Astrocyte (in vitro differentiated cells and primary cell): ENCODE data around the gene TST. TPM values are rescaled to one million over a fixed set of nuclear protein-coding genes. Genes with fewer than 3 reads are reported as not detected.
A peak's percentile ranks its signal among the peaks of the same experiment; 100 is the strongest.

Source experiments
- DNase-seq: peaks from one replicate; pipeline ENCODE4 v3.0.0-alpha.2; 2010; ENCODE audit warnings: low read depth
- FAIRE-seq: peaks from 2 replicates; lab custom pipeline; 2011; peaks lifted over from hg19 to GRCh38; lab: Jason Lieb, UNC
- H2AFZ ChIP-seq: 2 replicates; pipeline ENCODE4 v1.6.0; 2012; ENCODE audit warnings: low read depth, low read length, inconsistent platforms
- H3K27ac ChIP-seq: 2 replicates; pipeline ENCODE4 v1.5.1; 2011; ENCODE audit warnings: low read depth, low read length, inconsistent platforms
- H3K27me3 ChIP-seq: 2 replicates; pipeline ENCODE4 v1.6.0; 2011; ENCODE audit warnings: low read length, inconsistent platforms; ENCODE audit not compliant: insufficient read depth
- H3K36me3 ChIP-seq: 2 replicates; pipeline ENCODE4 v1.5.1; 2011; ENCODE audit warnings: low read length, inconsistent platforms; ENCODE audit not compliant: insufficient read depth
- H3K4me1 ChIP-seq: 2 replicates; pipeline ENCODE4 v1.5.1; 2011; ENCODE audit warnings: low read length, inconsistent platforms; ENCODE audit not compliant: insufficient read depth
- H3K4me2 ChIP-seq: 2 replicates; pipeline ENCODE4 v1.6.0; 2012; ENCODE audit warnings: low read length, inconsistent platforms
- H3K4me3 ChIP-seq: 2 replicates; pipeline ENCODE4 v1.5.1; 2011; ENCODE audit warnings: low read depth, mild to moderate bottlenecking, low read length, inconsistent platforms; ENCODE audit not compliant: insufficient read depth
- H3K79me2 ChIP-seq: 2 replicates; pipeline ENCODE4 v1.6.0; 2012; ENCODE audit warnings: mild to moderate bottlenecking, low read length, inconsistent platforms; ENCODE audit not compliant: insufficient read depth
- H3K9ac ChIP-seq: 2 replicates; pipeline ENCODE4 v1.6.0; 2012; ENCODE audit warnings: mild to moderate bottlenecking, low read length, inconsistent platforms
- H3K9me3 ChIP-seq: 2 replicates; pipeline ENCODE4 v1.5.1; 2012; ENCODE audit warnings: low read depth, mild to moderate bottlenecking, low read length, inconsistent platforms; ENCODE audit not compliant: insufficient read depth
- H4K20me1 ChIP-seq: 2 replicates; pipeline ENCODE4 v1.6.0; 2012; ENCODE audit warnings: low read length, inconsistent platforms; ENCODE audit not compliant: insufficient read depth
- H3K27ac Mint-ChIP-seq: one replicate; pipeline ENCODE4 v1.8.0; 2021; ENCODE audit warnings: mild to moderate bottlenecking, mixed read lengths; ENCODE audit not compliant: unreplicated experiment
- H3K27me3 Mint-ChIP-seq: one replicate; pipeline ENCODE4 v1.8.0; 2021; ENCODE audit warnings: low read depth, mixed read lengths; ENCODE audit not compliant: unreplicated experiment
- H3K36me3 Mint-ChIP-seq: one replicate; pipeline ENCODE4 v1.8.0; 2021; ENCODE audit warnings: low read depth, mixed read lengths; ENCODE audit not compliant: unreplicated experiment
- H3K4me1 Mint-ChIP-seq: one replicate; pipeline ENCODE4 v1.8.0; 2021; ENCODE audit warnings: low read depth, mixed read lengths; ENCODE audit not compliant: unreplicated experiment
- H3K4me3 Mint-ChIP-seq: one replicate; pipeline ENCODE4 v1.8.0; 2021; ENCODE audit warnings: mild to moderate bottlenecking, moderate library complexity, mixed read lengths; ENCODE audit not compliant: unreplicated experiment
- H3K9me3 Mint-ChIP-seq: one replicate; pipeline ENCODE4 v1.8.0; 2021; ENCODE audit warnings: mild to moderate bottlenecking, mixed read lengths; ENCODE audit not compliant: unreplicated experiment
- EZH2 ChIP-seq: IDR thresholded peaks from 2 replicates; pipeline ENCODE4 v1.6.1; 2012; ENCODE audit warnings: mild to moderate bottlenecking, low read length, inconsistent platforms; ENCODE audit not compliant: insufficient read depth
- total RNA-seq: library from RNA; stranded (reverse); gene quantifications from 2 replicates; pipeline ENCODE4 v1.2.1, GENCODE V29; 2021
- TF ChIP-seq, protein P1 (sequence below): IDR thresholded peaks from 2 replicates; pipeline ENCODE4 v1.5.1; 2011; ENCODE audit warnings: low read depth, mild to moderate bottlenecking, inconsistent platforms, low read length, moderate library complexity; ENCODE audit not compliant: insufficient read depth

Gene TST
- total RNA-seq, 1 donor from 2014 or later, result 32.2 TPM

DNA sequence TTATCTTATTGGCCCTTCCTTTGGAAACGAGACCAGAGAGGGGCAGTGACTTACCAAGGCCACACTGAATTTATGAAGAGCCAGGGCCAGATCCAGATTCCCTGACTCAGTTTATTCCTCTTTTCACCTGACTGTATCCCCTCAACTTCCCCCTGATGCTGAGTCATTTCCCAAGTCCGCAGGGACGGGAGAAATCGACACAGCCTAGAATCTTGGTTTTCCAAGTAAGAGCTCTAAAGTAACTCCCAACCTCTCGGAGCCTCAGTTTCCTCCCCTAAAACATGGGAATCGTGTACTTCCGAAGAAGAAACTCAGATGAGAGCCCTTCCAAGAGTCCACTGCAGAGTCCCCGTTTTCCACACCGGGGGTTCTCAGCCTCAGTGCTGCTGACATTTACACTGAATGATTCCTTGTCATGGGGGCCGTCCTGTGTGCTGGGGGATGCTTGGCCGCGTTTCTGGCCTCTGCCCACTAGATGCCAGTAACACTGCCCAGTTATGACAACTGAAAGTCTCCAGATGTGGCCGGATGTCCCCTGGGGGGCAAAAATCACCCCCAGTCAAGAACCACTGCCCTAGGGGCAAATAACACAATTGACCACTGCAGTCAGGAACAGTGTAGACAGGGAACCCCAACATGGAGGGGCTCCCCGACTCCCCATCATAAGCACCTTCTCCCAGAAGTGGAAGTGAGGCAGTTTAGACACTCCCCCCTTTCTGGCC is 11.5 kb upstream of the TST start:
- no peak overlapping the region for H3K4me3 ChIP-seq
- peaks cover 3% of the 10 kb centered on the region for H3K36me3 ChIP-seq
- FAIRE-seq, result no peak
- Mint-ChIP-seq H3K27me3 (peaks cover 3% of the 10 kb centered on the region), H3K4me1 (peaks cover 12% of the 10 kb centered on the region), H3K9me3 (no peaks in the 10 kb centered on the region), H3K4me3 (peak overlapping the region; percentile 27), H3K27ac (no peak overlapping the region), H3K36me3 (peaks cover 5% of the 10 kb centered on the region)
- peaks cover 21% of the 10 kb centered on the region for H4K20me1 ChIP-seq
- no peak overlapping the region for H3K9ac ChIP-seq
- no peak overlapping the region for H2AFZ ChIP-seq
- no peaks in the 10 kb centered on the region for H3K9me3 ChIP-seq
- H3K27ac ChIP-seq, result no peak overlapping the region
- no peak for DNase-seq
- no peaks in the 10 kb centered on the region for H3K27me3 ChIP-seq
- H3K79me2 ChIP-seq, result no peaks in the 10 kb centered on the region
- TF ChIP-seq, protein P1, sequence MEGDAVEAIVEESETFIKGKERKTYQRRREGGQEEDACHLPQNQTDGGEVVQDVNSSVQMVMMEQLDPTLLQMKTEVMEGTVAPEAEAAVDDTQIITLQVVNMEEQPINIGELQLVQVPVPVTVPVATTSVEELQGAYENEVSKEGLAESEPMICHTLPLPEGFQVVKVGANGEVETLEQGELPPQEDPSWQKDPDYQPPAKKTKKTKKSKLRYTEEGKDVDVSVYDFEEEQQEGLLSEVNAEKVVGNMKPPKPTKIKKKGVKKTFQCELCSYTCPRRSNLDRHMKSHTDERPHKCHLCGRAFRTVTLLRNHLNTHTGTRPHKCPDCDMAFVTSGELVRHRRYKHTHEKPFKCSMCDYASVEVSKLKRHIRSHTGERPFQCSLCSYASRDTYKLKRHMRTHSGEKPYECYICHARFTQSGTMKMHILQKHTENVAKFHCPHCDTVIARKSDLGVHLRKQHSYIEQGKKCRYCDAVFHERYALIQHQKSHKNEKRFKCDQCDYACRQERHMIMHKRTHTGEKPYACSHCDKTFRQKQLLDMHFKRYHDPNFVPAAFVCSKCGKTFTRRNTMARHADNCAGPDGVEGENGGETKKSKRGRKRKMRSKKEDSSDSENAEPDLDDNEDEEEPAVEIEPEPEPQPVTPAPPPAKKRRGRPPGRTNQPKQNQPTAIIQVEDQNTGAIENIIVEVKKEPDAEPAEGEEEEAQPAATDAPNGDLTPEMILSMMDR, result no peak
- TF ChIP-seq EZH2, result no peak
- H3K4me1 ChIP-seq, result no peaks in the 10 kb centered on the region
- H3K4me2 ChIP-seq, result no peak overlapping the region

DNA sequence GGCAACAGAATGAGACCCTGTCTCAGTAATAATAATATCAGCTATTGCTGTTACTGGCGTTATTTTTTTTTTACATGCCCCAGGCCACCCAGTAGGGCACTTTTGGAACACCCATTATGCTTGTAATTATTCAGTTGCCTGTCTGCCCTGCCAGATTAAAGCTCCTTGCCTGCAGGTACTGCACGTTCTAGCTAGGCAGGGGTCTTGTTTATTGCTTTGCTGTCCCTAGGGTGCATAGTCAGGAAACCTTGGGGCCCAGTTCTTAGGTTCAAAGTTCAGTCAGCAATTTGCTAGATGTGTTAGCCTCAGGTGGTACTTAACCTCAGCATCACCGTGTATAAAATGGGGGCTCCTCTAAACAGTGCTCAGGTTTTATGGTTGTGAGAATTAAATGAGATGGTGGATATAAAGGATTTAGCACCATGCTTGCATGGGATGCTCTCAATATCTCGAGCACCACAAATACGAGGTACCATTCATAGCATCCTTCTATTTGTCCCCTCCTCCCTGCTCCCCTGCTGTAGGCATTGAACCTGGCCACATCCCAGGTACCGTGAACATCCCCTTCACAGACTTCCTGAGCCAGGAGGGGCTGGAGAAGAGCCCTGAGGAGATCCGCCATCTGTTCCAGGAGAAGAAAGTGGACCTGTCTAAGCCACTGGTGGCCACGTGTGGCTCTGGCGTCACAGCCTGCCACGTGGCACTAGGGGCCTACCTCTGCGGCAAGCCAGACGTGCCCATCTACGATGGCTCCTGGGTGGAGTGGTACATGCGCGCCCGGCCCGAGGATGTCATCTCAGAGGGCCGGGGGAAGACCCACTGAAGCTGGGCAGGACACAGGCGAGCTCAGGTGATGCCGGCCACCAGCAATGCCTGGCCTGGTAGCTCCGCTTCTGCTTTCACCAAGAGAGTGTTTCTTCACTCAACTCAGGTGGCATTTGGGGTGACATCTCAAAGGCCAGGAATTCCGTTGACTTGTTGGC is 9.7 kb upstream of the TST start:
- Mint-ChIP-seq H3K4me3 (no peak overlapping the region), H3K4me1 (peaks cover 12% of the 10 kb centered on the region), H3K27ac (peak overlapping the region; percentile 34), H3K27me3 (no peaks in the 10 kb centered on the region), H3K36me3 (peaks cover 10% of the 10 kb centered on the region), H3K9me3 (no peaks in the 10 kb centered on the region)
- Histone ChIP-seq H3K4me2 (no peak overlapping the region), H3K27me3 (no peaks in the 10 kb centered on the region), H2AFZ (no peak overlapping the region), H3K9ac (no peak overlapping the region), H3K36me3 (peaks cover 7% of the 10 kb centered on the region), H3K9me3 (no peaks in the 10 kb centered on the region), H3K4me1 (no peaks in the 10 kb centered on the region), H4K20me1 (peaks cover 31% of the 10 kb centered on the region), H3K27ac (no peak overlapping the region), H3K4me3 (no peak overlapping the region), H3K79me2 (no peaks in the 10 kb centered on the region)
- FAIRE-seq (no peak), DNase-seq (no peak)
- no peak for TF ChIP-seq EZH2
- TF ChIP-seq, protein P1, result no peak
